Panc1 (cell line): ENCODE data around the gene SLC4A1AP.
"Not testable (repeated sequence)": the region's sequence is repeated elsewhere in the genome, so short reads cannot be mapped to it uniquely, and the experiment has no call there.

Experiments
- POLR2AphosphoS5 ChIP-seq: IDR thresholded peaks from 2 replicates; pipeline ENCODE4 v1.6.1; 2012; ENCODE audit warnings: mild to moderate bottlenecking, low read depth, low read length, moderate library complexity
- SIN3A ChIP-seq: IDR thresholded peaks from 2 replicates; pipeline ENCODE4 v1.6.1; 2012; ENCODE audit warnings: low read depth, mild to moderate bottlenecking, low read length, moderate library complexity, borderline replicate concordance; ENCODE audit not compliant: insufficient read depth
- TF ChIP-seq, protein P1 (sequence below): fragments of 450-650 bp; IDR thresholded peaks from 2 replicates; pipeline ENCODE4 v1.5.1; 2017; ENCODE audit warnings: mild to moderate bottlenecking
- TF ChIP-seq, protein P2 (sequence below), 2 experiments: IDR thresholded peaks; 2 replicates each; pipeline ENCODE4 v1.6.1; 2011 to 2012; ENCODE audit warnings: low read depth in 2 of 2, control low read depth in 1 of 2, low read length in 1 of 2, mild to moderate bottlenecking in 1 of 2, moderate library complexity in 1 of 2; ENCODE audit not compliant: insufficient read depth in 1 of 2

DNA sequence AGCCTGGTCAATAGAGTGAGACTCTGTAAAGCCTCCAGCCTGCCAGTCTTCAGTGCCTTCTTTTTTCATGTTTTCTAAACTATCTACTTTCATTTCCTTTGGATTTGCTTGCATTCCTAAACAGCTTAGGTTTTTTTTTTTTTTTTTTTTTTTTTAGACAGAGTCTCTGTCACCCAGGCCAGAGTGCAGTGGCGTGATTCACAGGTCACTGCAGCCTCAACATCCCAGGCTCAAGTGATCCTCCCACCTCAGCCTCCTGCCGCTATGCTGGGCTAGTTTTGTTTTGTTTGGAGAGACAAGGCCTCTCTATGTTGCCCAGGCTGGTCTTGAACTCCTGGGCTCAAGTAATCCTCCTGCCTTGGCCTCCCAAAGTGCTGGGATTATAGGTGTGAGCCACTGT lies 33.4 kb upstream of the SLC4A1AP start:
- TF ChIP-seq, protein P1, sequence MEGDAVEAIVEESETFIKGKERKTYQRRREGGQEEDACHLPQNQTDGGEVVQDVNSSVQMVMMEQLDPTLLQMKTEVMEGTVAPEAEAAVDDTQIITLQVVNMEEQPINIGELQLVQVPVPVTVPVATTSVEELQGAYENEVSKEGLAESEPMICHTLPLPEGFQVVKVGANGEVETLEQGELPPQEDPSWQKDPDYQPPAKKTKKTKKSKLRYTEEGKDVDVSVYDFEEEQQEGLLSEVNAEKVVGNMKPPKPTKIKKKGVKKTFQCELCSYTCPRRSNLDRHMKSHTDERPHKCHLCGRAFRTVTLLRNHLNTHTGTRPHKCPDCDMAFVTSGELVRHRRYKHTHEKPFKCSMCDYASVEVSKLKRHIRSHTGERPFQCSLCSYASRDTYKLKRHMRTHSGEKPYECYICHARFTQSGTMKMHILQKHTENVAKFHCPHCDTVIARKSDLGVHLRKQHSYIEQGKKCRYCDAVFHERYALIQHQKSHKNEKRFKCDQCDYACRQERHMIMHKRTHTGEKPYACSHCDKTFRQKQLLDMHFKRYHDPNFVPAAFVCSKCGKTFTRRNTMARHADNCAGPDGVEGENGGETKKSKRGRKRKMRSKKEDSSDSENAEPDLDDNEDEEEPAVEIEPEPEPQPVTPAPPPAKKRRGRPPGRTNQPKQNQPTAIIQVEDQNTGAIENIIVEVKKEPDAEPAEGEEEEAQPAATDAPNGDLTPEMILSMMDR = not testable (repeated sequence)
- not testable (repeated sequence) for TF ChIP-seq POLR2AphosphoS5, SIN3A
- TF ChIP-seq, protein P2, sequence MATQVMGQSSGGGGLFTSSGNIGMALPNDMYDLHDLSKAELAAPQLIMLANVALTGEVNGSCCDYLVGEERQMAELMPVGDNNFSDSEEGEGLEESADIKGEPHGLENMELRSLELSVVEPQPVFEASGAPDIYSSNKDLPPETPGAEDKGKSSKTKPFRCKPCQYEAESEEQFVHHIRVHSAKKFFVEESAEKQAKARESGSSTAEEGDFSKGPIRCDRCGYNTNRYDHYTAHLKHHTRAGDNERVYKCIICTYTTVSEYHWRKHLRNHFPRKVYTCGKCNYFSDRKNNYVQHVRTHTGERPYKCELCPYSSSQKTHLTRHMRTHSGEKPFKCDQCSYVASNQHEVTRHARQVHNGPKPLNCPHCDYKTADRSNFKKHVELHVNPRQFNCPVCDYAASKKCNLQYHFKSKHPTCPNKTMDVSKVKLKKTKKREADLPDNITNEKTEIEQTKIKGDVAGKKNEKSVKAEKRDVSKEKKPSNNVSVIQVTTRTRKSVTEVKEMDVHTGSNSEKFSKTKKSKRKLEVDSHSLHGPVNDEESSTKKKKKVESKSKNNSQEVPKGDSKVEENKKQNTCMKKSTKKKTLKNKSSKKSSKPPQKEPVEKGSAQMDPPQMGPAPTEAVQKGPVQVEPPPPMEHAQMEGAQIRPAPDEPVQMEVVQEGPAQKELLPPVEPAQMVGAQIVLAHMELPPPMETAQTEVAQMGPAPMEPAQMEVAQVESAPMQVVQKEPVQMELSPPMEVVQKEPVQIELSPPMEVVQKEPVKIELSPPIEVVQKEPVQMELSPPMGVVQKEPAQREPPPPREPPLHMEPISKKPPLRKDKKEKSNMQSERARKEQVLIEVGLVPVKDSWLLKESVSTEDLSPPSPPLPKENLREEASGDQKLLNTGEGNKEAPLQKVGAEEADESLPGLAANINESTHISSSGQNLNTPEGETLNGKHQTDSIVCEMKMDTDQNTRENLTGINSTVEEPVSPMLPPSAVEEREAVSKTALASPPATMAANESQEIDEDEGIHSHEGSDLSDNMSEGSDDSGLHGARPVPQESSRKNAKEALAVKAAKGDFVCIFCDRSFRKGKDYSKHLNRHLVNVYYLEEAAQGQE (IDR thresholded peaks at IDR 0.05; ENCODE audit: insufficient read depth in 1 of 2, low read depth in 2 of 2, low read length in 1 of 2) = not testable (repeated sequence)
